HCT116 (cell line): ENCODE results near the gene TEAD2. TPM values are rescaled to one million over a fixed set of nuclear protein-coding genes. Genes with fewer than 3 reads are reported as not detected.

ENCODE experiments used
- ATAC-seq: fragments of 200-7000 bp; cut with Tn5 transposase; 2 replicates; pipeline ENCODE4 v1.9.1; 2020; ENCODE audit warnings: mild to moderate bottlenecking, moderate library complexity
- BruUV-seq: library from RNA; stranded (reverse); fragments of 400-500 nt; replicated peaks from 2 replicates; lab custom pipeline; 2021; lab: Mats Ljungman, UMichigan
- CTCF ChIA-PET: fragments of 300-600 bp; sonication (Branson Sonifier 250); formaldehyde crosslinking; loops from one replicate; lab custom pipeline; 2021; ENCODE audit warnings: antibody characterized with exemption; lab: Charles Lee
- POLR2A ChIA-PET: fragments of 300-600, 350-600 bp; sonication (Branson Sonifier 250); formaldehyde crosslinking; loops from one replicate; lab custom pipeline; 2021; ENCODE audit warnings: antibody characterized with exemption; lab: Charles Lee
- RAD21 ChIA-PET, 2 experiments: fragments of 300-600 bp; sonication (Branson Sonifier 250); formaldehyde crosslinking; loops; one replicate each; lab custom pipeline; 2023; ENCODE audit warnings: low total read pairs in 2 of 2; ENCODE audit not compliant: uncharacterized antibody in 2 of 2, unreplicated experiment in 2 of 2, low non-redundant PET in 1 of 2; lab: Charles Lee
- DNase-seq: peaks from one replicate; pipeline ENCODE4 v3.0.0-alpha.2; 2010; ENCODE audit warnings: low read depth, low spot score
- H2AFZ ChIP-seq: fragments of 200-600 bp; shearing (Covaris generic), sonication (generic); 2 replicates; pipeline ENCODE4 v1.6.1; 2017; ENCODE audit warnings: low read depth, mixed run types, mixed read lengths, antibody characterized with exemption, low read length; ENCODE audit not compliant: poor library complexity, severe bottlenecking
- H3K27ac ChIP-seq: 2 replicates; pipeline ENCODE4 v1.5.1; 2012; ENCODE audit warnings: low read depth, low read length
- H3K27me3 ChIP-seq: fragments of 200-600 bp; sonication (generic); 2 replicates; pipeline ENCODE4 v1.6.1; 2016; ENCODE audit warnings: mixed run types, low read length, mixed read lengths; ENCODE audit not compliant: insufficient read depth
- H3K36me3 ChIP-seq, 2 experiments: fragments of 200-500 bp in 1 of 2; fragments of 200-600 bp in 1 of 2; sonication (Bioruptor generic) in 1 of 2; sonication (generic) in 1 of 2; 2 replicates each; pipeline versions ENCODE4 v1.5.1 to v1.6.1; 2014 to 2016; ENCODE audit warnings: low read length in 2 of 2, inconsistent platforms in 1 of 2, mixed read lengths in 1 of 2, mixed run types in 1 of 2; ENCODE audit not compliant: insufficient read depth in 2 of 2, control insufficient read depth in 1 of 2
- H3K4me1 ChIP-seq, 2 experiments: fragments of 200-600 bp in 1 of 2; sonication (generic) in 1 of 2; 2 replicates each; pipeline versions ENCODE4 v1.5.1 to v1.6.1; 2012 to 2017; ENCODE audit warnings: low read length in 2 of 2, inconsistent platforms in 1 of 2, mild to moderate bottlenecking in 1 of 2, mixed read lengths in 1 of 2, mixed run types in 1 of 2, moderate library complexity in 1 of 2; ENCODE audit not compliant: insufficient read depth in 2 of 2, control insufficient read depth in 1 of 2
- H3K4me2 ChIP-seq: fragments of 200-600 bp; sonication (generic); 2 replicates; pipeline ENCODE4 v1.6.1; 2017; ENCODE audit warnings: mixed run types, low read length, mixed read lengths
- H3K4me3 ChIP-seq, 2 experiments: fragments of 200-600 bp in 1 of 2; sonication (generic) in 1 of 2; replicated peaks in 1 of 2; 2 replicates each; pipeline ENCODE4 v1.5.1; 2011 to 2016; ENCODE audit warnings: low read length in 2 of 2, control low read depth in 1 of 2, low read depth in 1 of 2, mild to moderate bottlenecking in 1 of 2, mixed read lengths in 1 of 2, mixed run types in 1 of 2
- H3K79me2 ChIP-seq: fragments of 200-600 bp; sonication (generic); 2 replicates; pipeline ENCODE4 v1.6.1; 2017; ENCODE audit warnings: mild to moderate bottlenecking, mixed run types, low read length, moderate library complexity, mixed read lengths; ENCODE audit not compliant: insufficient read depth
- H3K9ac ChIP-seq: fragments of 200-600 bp; sonication (generic); 2 replicates; pipeline ENCODE4 v1.6.1; 2016; ENCODE audit warnings: low read length, mixed read lengths
- H3K9me2 ChIP-seq: fragments of 200-600 bp; sonication (generic), shearing (Covaris generic); 2 replicates; pipeline ENCODE4 v1.6.1; 2017; ENCODE audit warnings: mixed run types, mild to moderate bottlenecking, moderate library complexity; ENCODE audit not compliant: insufficient read depth
- H3K9me3 ChIP-seq, 2 experiments: fragments of 200-500 bp in 1 of 2; fragments of 200-600 bp in 1 of 2; sonication (Bioruptor generic) in 1 of 2; sonication (generic) in 1 of 2; 2 replicates each; pipeline ENCODE4 v1.6.1; 2014 to 2017; ENCODE audit warnings: low read length in 2 of 2, mixed read lengths in 2 of 2, inconsistent platforms in 1 of 2, low read depth in 1 of 2, mild to moderate bottlenecking in 1 of 2, mixed run types in 1 of 2, moderate library complexity in 1 of 2; ENCODE audit not compliant: control insufficient read depth in 1 of 2, insufficient read depth in 1 of 2
- H4K20me1 ChIP-seq: fragments of 200-600 bp; sonication (generic), shearing (Covaris generic); 2 replicates; pipeline ENCODE4 v1.6.1; 2017; ENCODE audit warnings: mixed run types, mild to moderate bottlenecking, moderate library complexity; ENCODE audit not compliant: insufficient read depth
- CEBPB ChIP-seq: IDR thresholded peaks from 2 replicates; pipeline ENCODE4 v1.6.1; 2012; ENCODE audit warnings: low read depth
- EZH2 ChIP-seq: fragments of 200-600 bp; sonication (generic); IDR thresholded peaks from 2 replicates; pipeline ENCODE4 v1.6.1; 2017; ENCODE audit warnings: antibody characterized with exemption, mixed run types
- POLR2A ChIP-seq: IDR thresholded peaks from 2 replicates; pipeline ENCODE4 v1.7.0; 2011; ENCODE audit warnings: borderline replicate concordance; ENCODE audit not compliant: insufficient read depth, insufficient read length; ENCODE audit errors: extremely low read depth
- POLR2AphosphoS5 ChIP-seq: IDR thresholded peaks from 2 replicates; pipeline ENCODE4 v1.6.1; 2011; ENCODE audit warnings: mild to moderate bottlenecking, low read depth, low read length, moderate library complexity
- SIN3A ChIP-seq: IDR thresholded peaks from 2 replicates; pipeline ENCODE4 v1.6.1; 2012; ENCODE audit warnings: low read depth
- YY1 ChIP-seq: IDR thresholded peaks from 2 replicates; pipeline ENCODE4 v1.6.1; 2011; ENCODE audit warnings: low read length, low read depth, moderate library complexity, mild to moderate bottlenecking; ENCODE audit not compliant: insufficient replicate concordance; ENCODE audit errors: extremely low read depth
- ZFX ChIP-seq: fragments of 450-650 bp; IDR thresholded peaks from 2 replicates; pipeline ENCODE4 v1.6.1; 2017
- ZNF274 ChIP-seq: fragments of 200-500 bp; sonication (Bioruptor generic); IDR thresholded peaks from 2 replicates; pipeline ENCODE4 v1.6.1; 2014; ENCODE audit warnings: mild to moderate bottlenecking, low read depth, low read length, inconsistent platforms
- intact Hi-C: fragments of 100-400 bp; cut with micrococcal nuclease; formaldehyde crosslinking; loops from 2 replicates; pipeline ENCODE4 v1.10.0; 2022
- total RNA-seq: library from RNA; stranded (reverse); gene quantifications from one replicate; pipeline ENCODE4 v1.2.1, GENCODE V29; 2021; ENCODE audit not compliant: unreplicated experiment

TEAD2 gene
- total RNA-seq, 1 experiment from 2014 or later, result 31.9 TPM

DNA sequence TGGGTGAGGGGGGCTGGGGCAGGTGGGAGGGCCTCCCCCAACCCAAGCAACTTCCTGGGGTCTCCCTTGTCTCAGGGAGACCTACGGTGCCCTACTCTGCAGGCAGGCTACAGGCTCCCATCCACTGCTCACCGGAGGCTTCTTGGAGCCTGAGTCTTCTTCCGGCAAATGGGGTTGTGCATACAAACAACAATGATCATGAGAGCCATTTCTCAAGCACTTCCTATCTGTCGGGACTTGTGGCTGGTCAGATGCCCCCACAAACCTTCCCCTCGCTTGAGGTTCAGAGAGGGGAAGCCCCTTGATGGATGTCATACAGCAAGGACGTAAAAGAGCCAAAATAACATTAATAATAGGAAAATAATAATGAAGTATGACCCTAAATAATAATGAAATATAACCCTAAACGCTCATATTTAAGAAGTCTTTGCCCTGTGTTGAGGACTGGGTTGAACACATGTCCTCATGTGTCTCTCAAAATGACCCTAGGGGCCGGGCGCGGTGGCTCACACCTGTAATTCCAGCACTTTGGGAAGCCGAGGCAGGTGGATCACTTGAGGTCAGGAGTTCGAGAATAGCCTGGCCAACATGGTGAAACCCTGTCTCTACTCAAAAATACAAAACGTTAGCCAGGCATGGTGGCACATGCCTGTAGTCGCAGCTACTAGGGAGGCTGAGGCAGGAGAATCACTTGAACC lies 26.3 kb downstream of the TEAD2 start:
- Histone ChIP-seq H4K20me1 (no peaks in the 10 kb centered on the region), H3K36me3 (no peaks in the 10 kb centered on the region; a peak in 2 of 4 replicates), H3K9me2 (no peaks in the 10 kb centered on the region), H3K4me3 (no peak overlapping the region), H3K4me2 (no peak overlapping the region), H3K27me3 (no peaks in the 10 kb centered on the region), H3K79me2 (no peaks in the 10 kb centered on the region), H3K9me3 (no peaks in the 10 kb centered on the region), H3K4me1 (peaks cover 0 to 6% of the 10 kb centered on the region in 2 experiments; a peak in 1 of 4 replicates), H3K9ac (no peak overlapping the region), H3K27ac (no peak overlapping the region), H2AFZ (no peak overlapping the region)
- ChIA-PET CTCF (no interaction called here), POLR2A (no interaction called here), RAD21 (no interaction called here)
- ATAC-seq (no peak), DNase-seq (no peak)
- BruUV-seq, result no TSS peak
- no peak for TF ChIP-seq ZNF274
- intact Hi-C loops, result no loop called here

DNA sequence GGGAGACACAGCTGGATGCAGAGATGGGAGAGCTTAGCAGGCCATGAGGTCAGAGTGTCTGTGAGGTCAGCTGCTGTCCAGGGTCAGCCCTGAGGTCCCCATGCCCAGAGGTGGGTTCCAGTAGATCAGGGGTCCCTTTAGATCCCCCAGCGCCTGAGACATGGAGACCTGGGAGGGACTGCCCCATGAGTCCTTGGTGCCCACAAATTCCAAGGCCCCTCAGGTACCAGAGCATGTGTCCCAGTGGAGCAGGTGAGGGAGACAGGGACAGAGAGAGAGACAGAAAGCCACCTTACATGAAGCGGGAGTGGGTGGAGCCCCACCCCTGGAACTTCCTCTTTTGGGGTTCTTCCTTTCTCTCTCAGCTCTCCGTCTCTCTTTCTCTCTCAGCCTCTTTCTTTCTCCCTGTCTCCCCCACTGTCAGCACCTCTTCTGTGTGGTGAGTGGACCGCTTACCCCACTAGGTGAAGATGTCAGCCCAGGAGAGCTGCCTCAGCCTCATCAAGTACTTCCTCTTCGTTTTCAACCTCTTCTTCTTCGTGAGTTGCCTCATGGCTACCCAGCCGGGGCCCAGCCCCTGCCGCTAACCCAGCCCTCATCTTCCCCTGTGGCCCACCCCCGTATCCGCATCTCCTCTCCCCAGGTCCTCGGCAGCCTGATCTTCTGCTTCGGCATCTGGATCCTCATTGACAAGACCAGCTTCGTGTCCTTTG lies 27.0 kb downstream of the TEAD2 start, which contains the start of gene CD37:
TSS of gene CD37 (plus strand) at position 336 of the 713 bp plus-strand sequence. CDS start at position 471, 135 bp downstream.
- no peak for TF ChIP-seq EZH2
- TF ChIP-seq YY1, result no peak
- TF ChIP-seq POLR2A, result no peak
- no peak for TF ChIP-seq POLR2AphosphoS5
- TF ChIP-seq SIN3A, result no peak
- no peak for TF ChIP-seq ZFX
- TF ChIP-seq CEBPB, result no peak
- Histone ChIP-seq H3K4me2 (no peak within 1 kb of the TSS), H4K20me1 (no peaks in the 10 kb centered on the region), H2AFZ (no peak within 1 kb of the TSS), H3K9me3 (no peaks in the 10 kb centered on the region), H3K27me3 (no peaks in the 10 kb centered on the region), H3K9me2 (no peaks in the 10 kb centered on the region), H3K4me3 (no peak within 1 kb of the TSS), H3K79me2 (no peaks in the 10 kb centered on the region), H3K36me3 (peaks cover 0 to 2% of the 10 kb centered on the region in 2 experiments; a peak in 1 of 4 replicates), H3K4me1 (peaks cover 0 to 6% of the 10 kb centered on the region in 2 experiments; a peak in 1 of 4 replicates), H3K27ac (no peak within 1 kb of the TSS), H3K9ac (no peak within 1 kb of the TSS)
- ChIA-PET POLR2A (no interaction called here), CTCF (no interaction called here), RAD21 (no interaction called here)
- DNase-seq, result no peak
- ATAC-seq, result no peak
- BruUV-seq, result no TSS peak
- intact Hi-C loops, result no loop called here
